ENCODE data around the gene CLIP3. TPM values are rescaled to one million over a fixed set of nuclear protein-coding genes. Genes with fewer than 3 reads are reported as not detected.

CLIP3 gene
- total and polyA plus RNA-seq, 9 of the 15 experiments (the other 6 are each of a cell fraction or from before 2014, with no cell fraction given), result 0.01 to 0.50 (median 0.15) TPM; not detected in 1

GRCh38 chr19:36059180-36059910 is 26.7 kb upstream of the CLIP3 start:
- H3K4me2 ChIP-seq (ENCODE audit: insufficient read depth, low read length), result no peak overlapping the region
- FAIRE-seq, result no peak
- H2AFZ ChIP-seq (ENCODE audit: low read depth, low read length), result no peak overlapping the region
- intact Hi-C loops (cut with micrococcal nuclease) (no loop called here), in situ Hi-C loops (cut with MboI) (no loop called here)
- no TSS peak for BruUV-seq (replicated peaks)
- no peak overlapping the region for H3K27ac ChIP-seq (ENCODE audit: extremely low read depth, low read depth, low read length)
- H3K9me3 ChIP-seq (replicated peaks; ENCODE audit: control insufficient read depth, insufficient read depth, low read depth, low read length), result no peaks in the 10 kb centered on the region
- H3K27me3 ChIP-seq (ENCODE audit: control insufficient read depth in 2 of 2, insufficient read depth in 2 of 2, low read length in 2 of 2), result no peaks in the 10 kb centered on the region
- H4K20me1 ChIP-seq (replicated peaks; ENCODE audit: control insufficient read depth, insufficient read depth, low read length), result peaks cover 5% of the 10 kb centered on the region; the same call in 1 of the 2 replicates
- H3K9me1 ChIP-seq (ENCODE audit: control insufficient read depth, insufficient read depth, low read length), result no peaks in the 10 kb centered on the region
- no peak overlapping the region for H3K9ac ChIP-seq (ENCODE audit: insufficient read depth in 1 of 2, low read depth in 2 of 2, low read length in 2 of 2)
- peaks cover 36% of the 10 kb centered on the region for H3K79me2 ChIP-seq (ENCODE audit: control insufficient read depth, insufficient read depth, low read length)
- ChIA-PET CTCF (ENCODE audit: low intra/inter-chr PET ratio) (interaction anchor here (1.5 kb wide), 1 partner anchor 112 kb away, joined by 6 read pairs; no protein-coding TSS in a partner anchor), POLR2A (interaction anchor here (0.6 kb wide), 1 partner anchor 13 kb away, joined by 3 read pairs; no protein-coding TSS in a partner anchor)
- 81% methylated on average over 6 of the region's 6 CpGs for WGBS (ENCODE audit: insufficient coverage, low coverage, missing lambda C conversion rate)
- no peak overlapping the region for H3K4me3 ChIP-seq
- no peak for ATAC-seq
- H3K4me1 ChIP-seq (replicated peaks in 1 of 2; ENCODE audit: control insufficient read depth in 2 of 2, insufficient read depth in 2 of 2, low read length in 2 of 2), result peaks cover 5 to 13% of the 10 kb centered on the region in 2 experiments; a peak in 3 of 5 replicates
- peaks cover 68% of the 10 kb centered on the region for H3K36me3 ChIP-seq (ENCODE audit: control insufficient read depth, insufficient read depth, low read length)
- DNase-seq (ENCODE audit: extremely low read depth in 1 of 4, low spot score in 3 of 4), result no peak
- TF ChIP-seq TBP (optimal IDR thresholded peaks at IDR 0.05; ENCODE audit: low read depth, low read length) (no peak), RFX5 (IDR thresholded peaks at IDR 0.05; ENCODE audit: low read depth, low read length) (no peak), ZNF280A (IDR thresholded peaks at IDR 0.05; ENCODE audit: low read depth, partially characterized antibody) (no peak), CXXC5 (CRISPR knock-in tag; IDR thresholded peaks at IDR 0.05) (no peak), ZNF239 (CRISPR knock-in tag; IDR thresholded peaks at IDR 0.05) (no peak), SMARCE1 (IDR thresholded peaks at IDR 0.05) (no peak), POLR2A (conservative IDR thresholded peaks at IDR 0.05) (no peak)

Measured in K562 (cell line).